GM23338 (cell line): ENCODE results near the gene FARS2. TPM values are rescaled to one million over a fixed set of nuclear protein-coding genes. Genes with fewer than 3 reads are reported as not detected.

Experiments used
- ATAC-seq: fragments of 200-7000 bp; cut with Tn5 transposase; 3 replicates; pipeline ENCODE4 v1.9.1; 2020
- DNase-seq: peaks from one replicate; pipeline ENCODE4 v3.0.0-alpha.2; 2015; ENCODE audit warnings: low spot score
- H2AFZ ChIP-seq: fragments of 200-600 bp; sonication (generic); 2 replicates; pipeline ENCODE4 v1.8.0; 2016; ENCODE audit warnings: antibody characterized with exemption, mild to moderate bottlenecking, moderate library complexity
- H3F3A ChIP-seq: fragments of 200-600 bp; sonication (generic); replicated peaks from 2 replicates; pipeline ENCODE4 v1.8.0; 2017; ENCODE audit warnings: antibody characterized with exemption, mixed run types, low read depth
- H3K27ac ChIP-seq: fragments of 200-600 bp; sonication (generic); 2 replicates; pipeline ENCODE4 v1.6.1; 2016; ENCODE audit warnings: low read depth
- H3K27me3 ChIP-seq: fragments of 200-600 bp; sonication (generic); 2 replicates; pipeline ENCODE4 v1.8.0; 2016; ENCODE audit warnings: mild to moderate bottlenecking, mixed run types, moderate library complexity; ENCODE audit not compliant: insufficient read depth
- H3K36me3 ChIP-seq: fragments of 200-600 bp; sonication (generic); 2 replicates; pipeline ENCODE4 v1.8.0; 2016; ENCODE audit warnings: mild to moderate bottlenecking; ENCODE audit not compliant: insufficient read depth
- H3K4me1 ChIP-seq: fragments of 200-600 bp; sonication (generic); 2 replicates; pipeline ENCODE4 v1.8.0; 2016; ENCODE audit warnings: mild to moderate bottlenecking, moderate library complexity; ENCODE audit not compliant: insufficient read depth
- H3K4me2 ChIP-seq: fragments of 200-600 bp; sonication (generic); 2 replicates; pipeline ENCODE4 v1.7.1; 2017; ENCODE audit warnings: mixed run types
- H3K4me3 ChIP-seq: fragments of 200-600 bp; sonication (generic); 2 replicates; pipeline ENCODE4 v1.6.1; 2016; ENCODE audit warnings: mixed run types
- H3K79me2 ChIP-seq: fragments of 200-600 bp; sonication (generic); replicated peaks from 2 replicates; pipeline ENCODE4 v1.8.0; 2017; ENCODE audit warnings: mild to moderate bottlenecking; ENCODE audit not compliant: insufficient read depth
- H3K9me2 ChIP-seq: fragments of 200-600 bp; sonication (generic); 2 replicates; pipeline ENCODE4 v1.8.0; 2017; ENCODE audit not compliant: insufficient read depth
- H4K20me1 ChIP-seq: fragments of 200-600 bp; sonication (generic); replicated peaks from 2 replicates; pipeline ENCODE4 v1.8.0; 2017; ENCODE audit warnings: mild to moderate bottlenecking; ENCODE audit not compliant: insufficient read depth
- H3K27ac Mint-ChIP-seq: 2 replicates; pipeline ENCODE4 v1.8.0; 2020; ENCODE audit warnings: inconsistent platforms, mild to moderate bottlenecking, moderate library complexity, mixed read lengths
- H3K27me3 Mint-ChIP-seq: 3 replicates; pipeline ENCODE4 v1.8.0; 2022; ENCODE audit warnings: low read depth, mild to moderate bottlenecking, moderate library complexity, mixed read lengths, inconsistent platforms; ENCODE audit not compliant: insufficient read depth, poor library complexity
- H3K36me3 Mint-ChIP-seq: 3 replicates; pipeline ENCODE4 v1.8.0; 2021; ENCODE audit warnings: low read depth, mild to moderate bottlenecking, inconsistent platforms, moderate library complexity, mixed read lengths
- H3K4me1 Mint-ChIP-seq: 3 replicates; pipeline ENCODE4 v1.8.0; 2020; ENCODE audit warnings: mild to moderate bottlenecking, inconsistent platforms, mixed read lengths
- H3K4me3 Mint-ChIP-seq: 3 replicates; pipeline ENCODE4 v1.8.0; 2021; ENCODE audit warnings: moderate library complexity, mild to moderate bottlenecking, inconsistent platforms, mixed read lengths
- H3K9me3 Mint-ChIP-seq: 3 replicates; pipeline ENCODE4 v1.8.0; 2020; ENCODE audit warnings: moderate library complexity, mild to moderate bottlenecking, inconsistent platforms, mixed read lengths
- CREB1 ChIP-seq: fragments of 250-450 bp; sonication (Bioruptor Pico); IDR thresholded peaks from 2 replicates; pipeline ENCODE4 v1.5.0; 2020; ENCODE audit warnings: low read depth, mild to moderate bottlenecking, moderate library complexity
- EZH2 ChIP-seq: fragments of 200-600 bp; sonication (generic); IDR thresholded peaks from one replicate; pipeline ENCODE4 v1.8.0; 2017; ENCODE audit warnings: antibody characterized with exemption, mild to moderate bottlenecking, low read depth; ENCODE audit not compliant: unreplicated experiment
- EZH2phosphoT487 ChIP-seq: fragments of 200-600 bp; sonication (generic); IDR thresholded peaks from one replicate; pipeline ENCODE4 v1.8.1; 2018; ENCODE audit warnings: antibody characterized with exemption; ENCODE audit not compliant: unreplicated experiment
- POLR2AphosphoS5 ChIP-seq: IDR thresholded peaks from 2 replicates; pipeline ENCODE4 v1.6.1; 2016; ENCODE audit warnings: antibody characterized with exemption, low read depth
- STAT1 ChIP-seq: IDR thresholded peaks from one replicate; pipeline ENCODE4 v1.6.1; 2016; ENCODE audit warnings: antibody characterized with exemption; ENCODE audit not compliant: unreplicated experiment
- ZNF114 ChIP-seq: fragments of 250-450 bp; sonication (Bioruptor Pico); IDR thresholded peaks from 2 replicates; pipeline ENCODE4 v1.5.0; 2020; ENCODE audit warnings: mild to moderate bottlenecking, moderate library complexity
- polyA plus RNA-seq: library from polyadenylated mRNA; unstranded; fragments of >200 nt; fragmentation: Nextera tagmentation; extraction: Ambion mirVana; gene quantifications from 2 replicates; pipeline ENCODE4 v1.2.1, GENCODE V29; 2016
- total RNA-seq: library from RNA; depleted of rRNA; stranded (reverse); fragments of >200 nt; shearing (Covaris generic); gene quantifications from 2 replicates; pipeline ENCODE4 v1.2.3, GENCODE V29; 2014
- TF ChIP-seq, protein P1 (sequence below): fragments of 250-450 bp; sonication (Bioruptor Pico); IDR thresholded peaks from 2 replicates; pipeline ENCODE4 v1.5.0; 2020; ENCODE audit warnings: mild to moderate bottlenecking, moderate library complexity
- TF ChIP-seq, protein P2 (sequence below): IDR thresholded peaks from 2 replicates; pipeline ENCODE4 v1.6.1; 2016; ENCODE audit warnings: antibody characterized with exemption
- TF ChIP-seq, protein P3 (sequence below): IDR thresholded peaks from one replicate; pipeline ENCODE4 v1.6.1; 2018; ENCODE audit warnings: antibody characterized with exemption; ENCODE audit not compliant: unreplicated experiment
- TF ChIP-seq, protein P4 (sequence below), 2 experiments: fragments of 200-600 bp in 1 of 2; sonication (generic) in 1 of 2; conservative IDR thresholded peaks; 2 replicates each; pipeline versions ENCODE4 v1.5.1 to v1.6.1; 2016 to 2017; ENCODE audit warnings: antibody characterized with exemption in 2 of 2, low read depth in 2 of 2, mild to moderate bottlenecking in 2 of 2, moderate library complexity in 1 of 2

FARS2 gene
- total and polyA plus RNA-seq, 2 experiments from 2014 or later: 7.6 to 19.0 TPM

DNA sequence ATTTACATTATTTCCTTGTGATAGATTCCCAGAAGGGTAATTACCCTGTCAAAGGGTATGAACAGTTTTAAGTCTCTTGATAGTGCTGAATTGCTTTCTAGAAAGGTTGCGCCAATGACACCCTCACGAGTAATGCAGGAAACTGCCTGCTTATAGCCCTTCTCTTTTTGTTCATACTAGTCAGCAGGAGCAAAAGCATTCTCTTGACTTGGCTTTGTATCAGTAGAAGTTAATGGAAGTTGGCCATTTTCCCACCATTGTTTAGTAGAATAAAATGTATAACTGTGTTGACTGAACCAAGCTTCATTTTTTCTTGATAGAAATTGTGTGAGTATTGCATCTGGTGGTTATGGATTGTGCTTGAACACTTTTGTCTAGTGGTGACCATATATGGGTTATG, 100.1 kb downstream of the FARS2 start (continued):
- TF ChIP-seq, protein P1, sequence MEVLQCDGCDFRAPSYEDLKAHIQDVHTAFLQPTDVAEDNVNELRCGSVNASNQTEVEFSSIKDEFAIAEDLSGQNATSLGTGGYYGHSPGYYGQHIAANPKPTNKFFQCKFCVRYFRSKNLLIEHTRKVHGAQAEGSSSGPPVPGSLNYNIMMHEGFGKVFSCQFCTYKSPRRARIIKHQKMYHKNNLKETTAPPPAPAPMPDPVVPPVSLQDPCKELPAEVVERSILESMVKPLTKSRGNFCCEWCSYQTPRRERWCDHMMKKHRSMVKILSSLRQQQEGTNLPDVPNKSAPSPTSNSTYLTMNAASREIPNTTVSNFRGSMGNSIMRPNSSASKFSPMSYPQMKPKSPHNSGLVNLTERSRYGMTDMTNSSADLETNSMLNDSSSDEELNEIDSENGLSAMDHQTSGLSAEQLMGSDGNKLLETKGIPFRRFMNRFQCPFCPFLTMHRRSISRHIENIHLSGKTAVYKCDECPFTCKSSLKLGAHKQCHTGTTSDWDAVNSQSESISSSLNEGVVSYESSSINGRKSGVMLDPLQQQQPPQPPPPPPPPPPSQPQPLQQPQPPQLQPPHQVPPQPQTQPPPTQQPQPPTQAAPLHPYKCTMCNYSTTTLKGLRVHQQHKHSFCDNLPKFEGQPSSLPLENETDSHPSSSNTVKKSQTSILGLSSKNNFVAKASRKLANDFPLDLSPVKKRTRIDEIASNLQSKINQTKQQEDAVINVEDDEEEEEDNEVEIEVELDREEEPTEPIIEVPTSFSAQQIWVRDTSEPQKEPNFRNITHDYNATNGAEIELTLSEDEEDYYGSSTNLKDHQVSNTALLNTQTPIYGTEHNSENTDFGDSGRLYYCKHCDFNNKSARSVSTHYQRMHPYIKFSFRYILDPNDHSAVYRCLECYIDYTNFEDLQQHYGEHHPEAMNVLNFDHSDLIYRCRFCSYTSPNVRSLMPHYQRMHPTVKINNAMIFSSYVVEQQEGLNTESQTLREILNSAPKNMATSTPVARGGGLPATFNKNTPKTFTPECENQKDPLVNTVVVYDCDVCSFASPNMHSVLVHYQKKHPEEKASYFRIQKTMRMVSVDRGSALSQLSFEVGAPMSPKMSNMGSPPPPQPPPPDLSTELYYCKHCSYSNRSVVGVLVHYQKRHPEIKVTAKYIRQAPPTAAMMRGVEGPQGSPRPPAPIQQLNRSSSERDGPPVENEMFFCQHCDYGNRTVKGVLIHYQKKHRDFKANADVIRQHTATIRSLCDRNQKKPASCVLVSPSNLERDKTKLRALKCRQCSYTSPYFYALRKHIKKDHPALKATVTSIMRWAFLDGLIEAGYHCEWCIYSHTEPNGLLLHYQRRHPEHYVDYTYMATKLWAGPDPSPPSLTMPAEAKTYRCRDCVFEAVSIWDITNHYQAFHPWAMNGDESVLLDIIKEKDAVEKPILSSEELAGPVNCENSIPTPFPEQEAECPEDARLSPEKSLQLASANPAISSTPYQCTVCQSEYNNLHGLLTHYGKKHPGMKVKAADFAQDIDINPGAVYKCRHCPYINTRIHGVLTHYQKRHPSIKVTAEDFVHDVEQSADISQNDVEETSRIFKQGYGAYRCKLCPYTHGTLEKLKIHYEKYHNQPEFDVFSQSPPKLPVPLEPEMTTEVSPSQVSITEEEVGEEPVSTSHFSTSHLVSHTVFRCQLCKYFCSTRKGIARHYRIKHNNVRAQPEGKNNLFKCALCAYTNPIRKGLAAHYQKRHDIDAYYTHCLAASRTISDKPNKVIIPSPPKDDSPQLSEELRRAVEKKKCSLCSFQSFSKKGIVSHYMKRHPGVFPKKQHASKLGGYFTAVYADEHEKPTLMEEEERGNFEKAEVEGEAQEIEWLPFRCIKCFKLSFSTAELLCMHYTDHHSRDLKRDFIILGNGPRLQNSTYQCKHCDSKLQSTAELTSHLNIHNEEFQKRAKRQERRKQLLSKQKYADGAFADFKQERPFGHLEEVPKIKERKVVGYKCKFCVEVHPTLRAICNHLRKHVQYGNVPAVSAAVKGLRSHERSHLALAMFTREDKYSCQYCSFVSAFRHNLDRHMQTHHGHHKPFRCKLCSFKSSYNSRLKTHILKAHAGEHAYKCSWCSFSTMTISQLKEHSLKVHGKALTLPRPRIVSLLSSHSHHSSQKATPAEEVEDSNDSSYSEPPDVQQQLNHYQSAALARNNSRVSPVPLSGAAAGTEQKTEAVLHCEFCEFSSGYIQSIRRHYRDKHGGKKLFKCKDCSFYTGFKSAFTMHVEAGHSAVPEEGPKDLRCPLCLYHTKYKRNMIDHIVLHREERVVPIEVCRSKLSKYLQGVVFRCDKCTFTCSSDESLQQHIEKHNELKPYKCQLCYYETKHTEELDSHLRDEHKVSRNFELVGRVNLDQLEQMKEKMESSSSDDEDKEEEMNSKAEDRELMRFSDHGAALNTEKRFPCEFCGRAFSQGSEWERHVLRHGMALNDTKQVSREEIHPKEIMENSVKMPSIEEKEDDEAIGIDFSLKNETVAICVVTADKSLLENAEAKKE (CRISPR knock-in tag): no peak
- no peak for TF ChIP-seq EZH2
- no peak for TF ChIP-seq POLR2AphosphoS5

DNA sequence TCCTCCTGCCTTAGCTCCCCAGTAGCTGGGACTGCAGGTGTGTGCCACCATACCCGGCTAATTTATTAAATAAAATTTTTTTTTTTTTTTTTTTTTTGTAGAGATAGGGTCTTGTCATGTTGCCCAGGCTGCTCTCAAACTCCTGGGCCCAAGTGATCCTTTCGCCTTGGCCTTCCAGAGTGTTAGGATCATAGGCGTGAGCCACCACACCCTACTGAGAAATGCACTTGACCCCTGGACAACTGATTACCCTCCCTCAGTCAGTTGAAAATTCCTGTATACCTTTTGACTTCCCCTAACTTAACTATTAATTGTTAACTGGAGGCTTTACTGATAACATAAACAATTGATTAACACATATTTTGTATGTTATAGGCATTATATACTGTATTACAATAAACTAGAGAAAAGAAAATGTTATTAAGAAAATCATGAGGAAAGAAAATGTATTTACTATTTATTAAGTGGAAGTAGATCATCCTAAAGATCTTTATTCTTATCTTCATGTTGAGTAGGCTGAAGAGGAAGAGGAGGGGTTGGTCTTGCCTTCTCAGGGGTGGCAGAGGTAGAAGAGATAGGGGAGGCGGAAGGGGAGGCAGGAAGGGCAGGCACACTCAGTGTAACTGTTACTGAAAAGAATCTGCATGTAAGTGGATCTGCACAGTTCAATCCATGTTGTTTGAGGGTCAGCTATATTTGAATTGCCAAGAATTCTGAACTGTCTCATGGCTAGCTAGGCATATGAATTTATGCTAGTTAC, 104.3 kb downstream of the FARS2 start:
- Mint-ChIP-seq H3K36me3 (no peaks in the 10 kb centered on the region), H3K27me3 (peaks cover 1% of the 10 kb centered on the region), H3K9me3 (no peaks in the 10 kb centered on the region), H3K27ac (no peak overlapping the region), H3K4me1 (no peaks in the 10 kb centered on the region), H3K4me3 (no peak overlapping the region)
- H2AFZ ChIP-seq: no peak overlapping the region
- H3K4me1 ChIP-seq: no peaks in the 10 kb centered on the region
- DNase-seq: no peak
- H3K4me2 ChIP-seq: no peak overlapping the region
- no peaks in the 10 kb centered on the region for H3K79me2 ChIP-seq
- no peaks in the 10 kb centered on the region for H3K9me2 ChIP-seq
- H4K20me1 ChIP-seq: peaks cover 17% of the 10 kb centered on the region; the same call in 1 of the 2 replicates
- H3K36me3 ChIP-seq: no peaks in the 10 kb centered on the region
- no peaks in the 10 kb centered on the region for H3F3A ChIP-seq
- no peaks in the 10 kb centered on the region for H3K27me3 ChIP-seq
- no peak overlapping the region for H3K4me3 ChIP-seq
- H3K27ac ChIP-seq: no peak overlapping the region
- ATAC-seq: no peak
- TF ChIP-seq, protein P2, sequence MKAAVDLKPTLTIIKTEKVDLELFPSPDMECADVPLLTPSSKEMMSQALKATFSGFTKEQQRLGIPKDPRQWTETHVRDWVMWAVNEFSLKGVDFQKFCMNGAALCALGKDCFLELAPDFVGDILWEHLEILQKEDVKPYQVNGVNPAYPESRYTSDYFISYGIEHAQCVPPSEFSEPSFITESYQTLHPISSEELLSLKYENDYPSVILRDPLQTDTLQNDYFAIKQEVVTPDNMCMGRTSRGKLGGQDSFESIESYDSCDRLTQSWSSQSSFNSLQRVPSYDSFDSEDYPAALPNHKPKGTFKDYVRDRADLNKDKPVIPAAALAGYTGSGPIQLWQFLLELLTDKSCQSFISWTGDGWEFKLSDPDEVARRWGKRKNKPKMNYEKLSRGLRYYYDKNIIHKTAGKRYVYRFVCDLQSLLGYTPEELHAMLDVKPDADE: no peak
- TF ChIP-seq, protein P3, sequence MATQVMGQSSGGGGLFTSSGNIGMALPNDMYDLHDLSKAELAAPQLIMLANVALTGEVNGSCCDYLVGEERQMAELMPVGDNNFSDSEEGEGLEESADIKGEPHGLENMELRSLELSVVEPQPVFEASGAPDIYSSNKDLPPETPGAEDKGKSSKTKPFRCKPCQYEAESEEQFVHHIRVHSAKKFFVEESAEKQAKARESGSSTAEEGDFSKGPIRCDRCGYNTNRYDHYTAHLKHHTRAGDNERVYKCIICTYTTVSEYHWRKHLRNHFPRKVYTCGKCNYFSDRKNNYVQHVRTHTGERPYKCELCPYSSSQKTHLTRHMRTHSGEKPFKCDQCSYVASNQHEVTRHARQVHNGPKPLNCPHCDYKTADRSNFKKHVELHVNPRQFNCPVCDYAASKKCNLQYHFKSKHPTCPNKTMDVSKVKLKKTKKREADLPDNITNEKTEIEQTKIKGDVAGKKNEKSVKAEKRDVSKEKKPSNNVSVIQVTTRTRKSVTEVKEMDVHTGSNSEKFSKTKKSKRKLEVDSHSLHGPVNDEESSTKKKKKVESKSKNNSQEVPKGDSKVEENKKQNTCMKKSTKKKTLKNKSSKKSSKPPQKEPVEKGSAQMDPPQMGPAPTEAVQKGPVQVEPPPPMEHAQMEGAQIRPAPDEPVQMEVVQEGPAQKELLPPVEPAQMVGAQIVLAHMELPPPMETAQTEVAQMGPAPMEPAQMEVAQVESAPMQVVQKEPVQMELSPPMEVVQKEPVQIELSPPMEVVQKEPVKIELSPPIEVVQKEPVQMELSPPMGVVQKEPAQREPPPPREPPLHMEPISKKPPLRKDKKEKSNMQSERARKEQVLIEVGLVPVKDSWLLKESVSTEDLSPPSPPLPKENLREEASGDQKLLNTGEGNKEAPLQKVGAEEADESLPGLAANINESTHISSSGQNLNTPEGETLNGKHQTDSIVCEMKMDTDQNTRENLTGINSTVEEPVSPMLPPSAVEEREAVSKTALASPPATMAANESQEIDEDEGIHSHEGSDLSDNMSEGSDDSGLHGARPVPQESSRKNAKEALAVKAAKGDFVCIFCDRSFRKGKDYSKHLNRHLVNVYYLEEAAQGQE: no peak
- no peak for TF ChIP-seq EZH2
- TF ChIP-seq EZH2phosphoT487: no peak
- TF ChIP-seq, protein P4, sequence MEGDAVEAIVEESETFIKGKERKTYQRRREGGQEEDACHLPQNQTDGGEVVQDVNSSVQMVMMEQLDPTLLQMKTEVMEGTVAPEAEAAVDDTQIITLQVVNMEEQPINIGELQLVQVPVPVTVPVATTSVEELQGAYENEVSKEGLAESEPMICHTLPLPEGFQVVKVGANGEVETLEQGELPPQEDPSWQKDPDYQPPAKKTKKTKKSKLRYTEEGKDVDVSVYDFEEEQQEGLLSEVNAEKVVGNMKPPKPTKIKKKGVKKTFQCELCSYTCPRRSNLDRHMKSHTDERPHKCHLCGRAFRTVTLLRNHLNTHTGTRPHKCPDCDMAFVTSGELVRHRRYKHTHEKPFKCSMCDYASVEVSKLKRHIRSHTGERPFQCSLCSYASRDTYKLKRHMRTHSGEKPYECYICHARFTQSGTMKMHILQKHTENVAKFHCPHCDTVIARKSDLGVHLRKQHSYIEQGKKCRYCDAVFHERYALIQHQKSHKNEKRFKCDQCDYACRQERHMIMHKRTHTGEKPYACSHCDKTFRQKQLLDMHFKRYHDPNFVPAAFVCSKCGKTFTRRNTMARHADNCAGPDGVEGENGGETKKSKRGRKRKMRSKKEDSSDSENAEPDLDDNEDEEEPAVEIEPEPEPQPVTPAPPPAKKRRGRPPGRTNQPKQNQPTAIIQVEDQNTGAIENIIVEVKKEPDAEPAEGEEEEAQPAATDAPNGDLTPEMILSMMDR (conservative IDR thresholded peaks at IDR 0.05; ENCODE audit: low read depth in 2 of 2): no peak
- no peak for TF ChIP-seq POLR2AphosphoS5
- TF ChIP-seq STAT1: no peak
- TF ChIP-seq ZNF114 (CRISPR knock-in tag): no peak
- no peak for TF ChIP-seq CREB1 (CRISPR knock-in tag)
